GM19324 (cell line): ENCODE results near the gene TMEM187.

Experiments
- ATAC-seq: cut with Tn5 transposase; IDR thresholded peaks from one replicate; pipeline ENCODE4 v1.9.1; 2021; ENCODE audit warnings: mild to moderate bottlenecking, moderate library complexity; ENCODE audit not compliant: unreplicated experiment, low FRiP score

The TMEM187 gene

DNA sequence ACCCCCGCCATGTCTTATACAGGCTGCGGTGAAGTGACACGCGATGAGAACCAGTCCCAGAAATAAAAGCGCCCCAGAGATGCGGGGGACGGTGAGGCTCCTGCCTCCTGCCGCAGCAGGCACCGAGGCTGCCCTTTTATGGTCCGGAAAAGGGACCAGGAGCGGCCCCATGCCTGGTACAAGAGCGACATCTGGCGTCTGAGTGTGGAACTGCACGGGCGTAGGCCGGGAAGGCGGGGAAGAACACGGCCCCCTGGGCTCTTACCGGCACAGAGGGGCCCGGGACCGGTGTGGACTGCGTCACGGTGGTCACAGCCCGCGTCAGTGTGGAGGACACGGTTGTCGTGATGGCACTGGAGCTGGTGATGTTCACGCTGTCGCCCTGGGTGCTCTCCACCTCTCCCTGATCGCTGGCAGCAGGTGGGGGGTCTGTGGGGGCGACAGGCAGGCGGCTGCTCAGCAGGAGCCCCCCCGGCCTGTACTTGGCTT lies 19.2 kb upstream of the TMEM187 start:
- no peak for ATAC-seq

DNA sequence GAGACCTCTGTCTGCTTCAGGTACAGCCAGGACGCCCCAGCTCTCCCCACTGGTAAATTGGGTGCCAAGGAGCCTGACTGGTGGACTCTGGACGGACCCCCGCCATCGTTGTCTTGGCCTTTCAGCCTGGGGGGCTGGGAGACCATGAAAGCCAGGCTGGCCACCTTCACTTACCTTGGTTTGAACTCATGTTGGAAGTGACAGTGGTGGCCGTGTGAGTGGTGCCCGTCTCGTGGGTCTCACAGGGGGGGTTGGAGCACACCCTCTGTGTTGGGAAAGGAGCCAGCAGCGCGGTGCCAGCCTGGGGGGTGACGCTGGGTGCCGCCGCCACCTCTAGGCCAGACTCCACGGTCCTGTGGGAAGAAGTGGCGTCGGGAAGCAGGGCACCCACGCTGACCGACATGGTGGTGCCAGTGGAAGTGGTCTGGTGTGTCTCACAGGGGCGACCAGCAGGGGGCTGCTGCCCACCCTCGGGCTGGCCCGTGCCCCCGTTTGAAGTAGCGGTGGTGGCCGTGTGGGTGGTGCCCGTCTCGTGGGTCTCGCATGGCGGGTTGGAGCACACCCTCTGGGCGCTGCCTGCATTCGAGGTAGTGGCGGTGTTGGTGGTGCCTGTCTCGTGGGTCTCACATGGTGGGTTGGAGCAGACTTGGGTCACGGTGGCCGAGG lies 18.5 kb upstream of the TMEM187 start:
- ATAC-seq: no peak

DNA sequence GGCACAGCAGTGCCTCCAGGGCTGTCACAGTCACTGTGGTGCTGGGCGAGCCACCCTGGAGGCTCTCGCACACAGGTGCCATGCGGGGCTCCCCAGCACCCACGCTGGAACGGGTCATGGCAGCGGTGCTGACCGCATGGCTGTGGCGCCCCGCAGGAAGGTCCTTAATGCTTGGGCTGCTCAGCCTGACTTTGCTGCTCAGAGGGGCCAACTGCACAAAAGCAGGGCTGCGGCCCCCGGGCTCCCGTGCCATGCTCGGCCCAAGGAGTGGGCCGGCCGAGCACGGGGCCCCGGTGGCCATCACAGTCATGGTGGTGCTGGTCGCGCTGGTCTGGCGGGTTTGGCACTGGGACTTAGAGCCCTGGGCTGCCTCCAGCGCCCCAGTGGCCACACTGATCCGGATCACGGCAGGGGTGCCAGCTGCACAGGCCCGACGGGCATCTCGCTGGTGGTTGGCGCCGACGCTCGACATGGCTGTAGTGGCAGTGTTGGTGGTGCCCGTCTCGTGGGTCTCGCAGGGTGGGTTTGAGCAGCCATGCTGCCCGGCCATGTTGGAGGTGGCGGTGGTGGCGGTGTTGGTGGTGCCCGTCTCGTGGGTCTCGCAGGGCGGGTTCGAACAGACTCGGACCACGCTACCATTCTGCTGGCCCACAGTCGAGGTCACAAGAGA lies 17.9 kb upstream of the TMEM187 start:
- no peak for ATAC-seq

DNA sequence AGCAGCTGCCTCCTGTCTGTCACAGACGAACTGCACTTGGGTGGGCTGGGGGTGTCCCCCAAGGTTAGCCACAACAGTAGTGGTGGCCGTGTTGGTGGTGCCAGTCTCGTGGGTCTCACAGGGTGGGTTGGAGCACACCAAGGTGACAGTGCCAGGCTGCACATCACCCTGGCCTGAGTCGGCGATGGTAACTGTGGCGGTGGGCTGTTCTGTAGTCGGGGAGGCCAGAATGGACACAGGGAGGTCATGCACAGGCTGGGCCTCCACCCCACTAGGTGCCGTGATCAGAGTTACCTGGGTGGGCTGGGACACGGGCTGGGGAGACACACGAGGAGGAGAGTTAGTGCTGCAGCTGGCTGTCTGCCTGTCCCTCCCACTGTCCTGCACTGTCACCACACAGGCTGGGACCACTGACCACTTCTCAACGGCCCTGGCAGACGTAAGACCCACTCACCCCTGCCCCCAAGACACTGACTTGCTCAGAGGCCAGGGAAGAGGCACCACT lies 17.3 kb upstream of the TMEM187 start:
- ATAC-seq: no peak

DNA sequence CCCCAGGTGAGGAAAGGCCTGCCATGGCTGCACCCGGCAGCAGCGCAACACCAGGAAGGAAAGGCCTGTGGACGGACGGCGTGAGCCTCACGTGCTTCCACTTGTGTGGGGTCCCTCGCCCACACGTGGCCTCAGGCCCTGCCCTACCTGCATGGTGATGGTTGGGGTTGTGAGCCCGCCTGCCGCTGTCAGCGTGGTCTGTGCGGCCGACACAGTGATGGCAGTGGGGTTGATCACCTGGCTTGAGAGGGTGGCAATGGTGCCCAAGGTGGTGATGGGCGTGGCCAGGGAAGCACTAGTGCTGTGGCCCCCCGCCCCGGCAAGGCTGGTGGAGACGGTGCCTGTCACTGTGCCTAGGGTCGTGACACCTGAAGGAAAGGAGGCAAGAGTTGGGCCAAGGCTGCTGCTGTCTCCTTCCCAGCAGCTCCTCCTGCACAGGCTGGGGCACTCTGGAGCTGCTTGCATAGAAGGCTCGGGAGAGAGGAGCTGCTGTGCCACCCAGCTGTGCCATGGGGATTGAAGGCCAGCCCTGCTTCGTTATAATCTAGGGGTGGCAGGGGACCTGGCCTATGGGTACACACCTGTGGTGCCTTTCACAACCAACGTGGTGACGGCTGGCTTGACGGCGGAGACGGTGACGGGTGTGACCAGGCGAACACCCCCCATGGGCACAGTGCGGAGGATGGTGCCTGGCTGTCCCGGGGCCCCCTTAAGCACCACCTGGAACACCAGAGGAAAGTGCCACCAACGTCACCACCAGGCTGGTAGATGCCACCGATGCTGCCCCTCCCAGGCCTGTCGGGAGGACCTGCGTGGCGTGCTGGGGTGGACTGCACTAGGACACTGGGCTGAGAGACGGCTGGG lies 16.3 kb upstream of the TMEM187 start:
- no peak for ATAC-seq

DNA sequence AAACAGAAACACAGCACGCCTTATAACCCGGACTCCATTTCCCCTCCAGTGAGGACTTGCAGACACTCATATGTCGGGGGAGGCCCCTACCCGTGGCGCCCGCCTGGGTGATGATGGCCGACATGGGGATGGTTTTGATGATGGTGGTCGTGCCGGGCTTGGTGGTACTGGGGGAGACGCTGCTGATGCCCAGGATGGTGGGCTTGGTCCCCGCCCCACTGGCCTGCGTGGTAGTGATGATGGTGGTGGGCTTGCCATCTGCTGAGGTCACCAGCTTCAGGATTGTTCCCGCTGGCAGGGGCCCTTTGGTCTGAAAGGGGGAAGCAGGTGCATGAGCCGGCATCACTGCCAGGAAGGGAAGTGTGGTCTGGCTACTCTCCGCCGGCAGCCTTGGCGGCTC lies 15.3 kb upstream of the TMEM187 start:
- ATAC-seq: no peak

DNA sequence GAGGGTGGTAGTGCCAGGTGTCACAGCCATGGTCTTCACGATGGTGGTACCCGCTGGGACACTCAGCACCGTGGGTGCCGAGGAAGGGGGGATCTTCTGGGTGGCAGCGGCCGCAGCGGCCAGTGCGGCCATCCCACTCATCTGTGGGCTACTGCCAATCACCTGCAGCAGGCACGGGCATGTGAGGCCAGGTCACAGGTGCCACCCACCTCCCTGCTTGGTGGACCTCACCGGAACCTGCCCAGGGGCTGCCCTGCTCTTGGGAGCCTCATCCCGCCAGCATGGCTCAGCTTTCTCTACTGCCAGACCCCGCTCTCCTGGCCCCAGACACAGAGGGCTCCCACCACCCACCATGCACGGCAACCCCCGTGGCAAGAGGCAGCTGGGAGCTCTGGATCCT lies 13.9 kb upstream of the TMEM187 start:
- no peak for ATAC-seq

DNA sequence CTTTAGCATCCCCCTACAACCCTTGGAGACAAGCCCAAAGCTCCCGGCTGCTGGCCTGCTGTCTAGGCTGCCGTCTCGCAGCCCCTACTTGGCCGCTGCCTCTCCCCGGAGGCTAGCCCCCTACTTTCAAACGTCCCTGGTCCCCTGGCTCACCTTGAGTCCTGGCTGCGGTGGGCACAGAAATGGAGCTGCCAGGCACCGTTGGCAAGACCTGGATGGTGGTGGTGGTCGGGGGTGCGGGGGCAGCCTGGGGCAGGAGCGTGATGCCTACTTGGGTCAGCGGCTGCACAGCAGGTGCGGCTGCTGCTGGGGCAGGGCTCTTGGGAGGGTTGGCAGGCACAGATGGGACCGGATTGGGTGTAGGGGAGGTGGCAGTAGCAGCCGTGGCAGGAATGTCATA lies 12.9 kb upstream of the TMEM187 start:
- no peak for ATAC-seq

DNA sequence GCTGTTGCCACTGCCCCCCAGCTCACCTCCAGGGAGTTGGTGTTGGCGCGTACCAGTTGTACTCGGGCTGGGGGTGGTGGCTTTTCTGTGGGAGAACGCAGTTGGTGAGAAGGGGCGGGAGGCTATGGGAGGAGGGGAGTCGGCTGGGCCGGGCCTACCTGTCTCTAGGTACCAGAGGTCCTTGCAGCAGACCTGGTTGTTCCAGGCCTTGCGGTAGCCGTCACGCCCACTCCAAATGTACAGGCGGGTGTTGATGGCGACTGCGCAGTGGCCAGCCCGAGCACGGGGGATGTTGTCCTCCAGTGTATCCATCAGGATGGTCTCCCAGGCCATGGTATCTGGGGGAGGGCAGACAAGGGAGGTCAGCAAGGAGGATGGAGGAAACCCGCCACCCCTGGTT lies 12.5 kb upstream of the TMEM187 start:
- ATAC-seq: no peak

DNA sequence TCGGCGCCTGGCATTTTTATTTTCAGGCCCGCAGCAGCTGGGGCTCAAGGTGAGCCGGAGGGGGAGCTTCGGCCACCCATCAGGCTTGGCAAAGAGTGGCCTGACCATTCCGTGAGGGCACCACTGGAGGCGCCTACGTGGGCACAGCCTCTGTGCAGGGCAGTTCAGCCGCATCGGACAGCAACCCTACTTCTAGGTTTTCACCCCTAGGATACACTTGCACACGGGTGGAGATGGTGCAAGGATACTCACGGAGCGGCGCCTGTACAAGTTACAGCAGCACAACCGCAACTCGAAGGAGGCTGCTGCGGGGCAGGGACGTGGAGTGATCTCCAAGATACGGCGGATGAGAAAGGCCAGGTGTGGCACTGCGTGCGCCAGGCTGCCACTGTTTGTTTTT lies 11.8 kb upstream of the TMEM187 start:
- no peak for ATAC-seq

DNA sequence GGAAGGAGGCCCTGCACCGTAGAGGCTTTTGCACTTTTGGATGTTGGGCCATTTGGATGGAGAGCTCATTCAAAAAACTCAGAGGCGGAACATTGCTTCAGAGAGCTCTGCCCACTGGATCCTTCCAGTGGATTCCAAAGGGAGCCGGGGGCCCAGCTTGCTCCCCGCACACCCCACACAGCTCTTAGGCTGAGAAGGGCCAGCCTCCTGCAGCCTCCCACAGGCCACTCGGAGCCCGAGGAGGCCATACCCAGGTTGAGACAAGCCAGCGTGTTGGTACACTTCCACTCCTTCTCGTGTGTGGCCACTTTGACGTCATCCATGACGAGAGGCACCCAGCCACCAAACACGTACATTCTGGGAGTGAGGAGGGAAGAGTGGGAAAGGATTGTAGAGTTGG lies 11.3 kb upstream of the TMEM187 start:
- no peak for ATAC-seq

DNA sequence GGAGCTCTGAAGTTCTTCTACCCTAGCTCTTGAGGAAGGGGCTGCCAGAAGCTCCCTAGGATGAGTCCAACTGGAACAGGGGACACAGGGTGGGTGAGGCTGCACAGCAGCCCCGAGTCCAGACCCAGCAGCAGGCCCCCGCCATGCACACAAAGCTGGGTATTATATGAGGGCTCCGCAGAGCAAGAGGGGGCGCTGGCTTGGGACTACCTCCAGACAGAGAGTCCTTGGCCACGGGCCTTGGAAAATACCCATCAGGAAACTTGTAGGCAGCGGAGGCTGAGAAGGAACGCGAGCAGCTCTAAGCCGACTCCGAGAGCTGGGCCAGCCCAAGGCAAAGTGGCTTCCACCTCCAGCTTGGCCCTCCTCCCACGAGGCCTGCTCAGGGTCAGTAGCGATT lies 9.0 kb upstream of the TMEM187 start:
- ATAC-seq: no peak

DNA sequence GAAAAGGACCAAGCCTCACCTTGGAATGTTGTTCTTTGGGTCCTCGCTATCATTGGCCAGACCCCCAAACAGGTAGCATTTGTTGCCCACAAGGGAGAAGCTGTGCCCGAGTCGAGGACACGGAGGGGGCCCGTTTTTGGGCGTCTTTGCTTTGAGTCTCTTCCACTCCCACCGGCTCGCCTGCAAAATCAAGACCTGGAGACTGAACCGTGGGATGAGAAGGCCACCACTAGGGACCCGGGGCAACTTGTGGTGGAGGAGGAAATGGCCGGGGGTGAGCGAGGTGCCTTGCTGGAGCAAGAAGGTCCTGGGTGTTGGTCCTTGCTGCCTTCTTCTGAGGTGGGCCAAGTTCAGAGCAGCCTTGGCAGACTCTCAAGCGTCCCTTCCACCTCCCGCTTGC lies 8.4 kb upstream of the TMEM187 start:
- ATAC-seq: no peak

DNA sequence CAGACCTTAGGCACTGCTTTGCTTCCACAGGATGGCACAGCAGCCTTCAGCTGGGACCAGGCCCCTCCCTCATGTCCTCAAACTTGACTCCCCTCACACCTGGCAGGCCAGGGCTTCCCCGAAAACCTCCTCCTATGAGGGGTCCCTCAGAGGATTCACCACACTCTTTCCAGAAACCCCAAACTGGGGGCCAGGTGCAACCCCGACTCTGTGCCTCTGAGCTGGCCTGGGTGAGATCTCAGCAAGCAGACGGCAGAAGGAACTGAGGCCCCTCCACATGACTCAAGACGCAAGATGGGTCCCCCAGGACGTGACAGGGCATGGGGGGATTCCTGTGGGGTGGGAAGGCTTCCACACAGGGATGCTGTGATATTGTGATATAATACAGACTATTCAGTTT lies 7.1 kb upstream of the TMEM187 start:
- no peak for ATAC-seq

DNA sequence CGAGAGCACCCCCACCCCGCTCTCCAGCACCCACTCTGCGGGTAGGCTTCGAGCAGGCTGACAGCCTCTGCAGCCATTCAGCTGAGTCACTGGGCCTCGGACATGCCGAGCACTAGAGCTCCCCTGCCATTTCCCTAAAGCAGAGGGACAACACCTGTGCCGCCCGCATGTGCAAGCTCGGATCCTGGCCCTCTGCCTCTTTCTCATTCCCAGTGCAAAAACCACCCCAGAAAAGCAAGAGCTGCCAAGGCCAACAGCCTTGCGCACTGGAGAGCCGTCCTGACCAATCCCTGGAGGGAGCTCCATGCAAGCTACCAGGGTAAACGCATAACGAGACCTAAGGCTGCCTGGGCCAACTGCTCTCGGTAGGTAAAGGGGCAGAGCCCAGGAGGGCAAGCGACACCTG lies 6.3 kb upstream of the TMEM187 start:
- no peak for ATAC-seq

DNA sequence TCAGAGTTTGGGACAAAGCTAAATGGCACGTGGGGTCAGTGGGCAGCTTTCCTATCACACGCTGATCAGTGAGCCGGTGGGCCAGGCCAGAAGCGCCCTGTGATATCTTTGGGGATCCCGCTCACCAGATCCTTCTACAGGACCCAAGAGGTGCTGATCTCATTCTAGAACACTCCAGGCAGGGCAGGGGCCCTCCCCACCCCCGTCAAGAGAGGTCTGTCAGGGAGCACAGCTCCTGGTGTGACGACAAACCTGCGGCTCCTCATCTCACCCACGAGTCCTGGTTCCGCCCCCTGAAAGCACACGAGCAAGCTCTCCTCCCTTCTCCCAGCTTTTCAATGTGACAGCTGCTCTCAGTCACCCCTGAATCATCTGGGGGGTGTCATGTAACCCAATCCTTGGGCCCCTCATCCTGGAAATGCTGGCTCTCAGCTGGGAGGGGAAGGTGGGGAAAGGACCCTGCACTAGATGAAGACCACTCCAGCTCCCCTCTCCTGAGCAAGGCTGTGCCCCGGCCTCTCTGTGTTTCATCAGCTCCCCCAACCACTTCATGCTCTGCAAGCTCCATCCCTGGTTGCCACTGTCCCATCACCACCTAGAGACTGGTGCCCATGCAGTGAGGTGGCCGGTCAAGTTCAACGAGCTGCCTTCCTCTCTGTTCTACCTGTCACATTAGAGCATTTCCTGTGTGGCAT lies 5.6 kb upstream of the TMEM187 start:
- no peak for ATAC-seq

DNA sequence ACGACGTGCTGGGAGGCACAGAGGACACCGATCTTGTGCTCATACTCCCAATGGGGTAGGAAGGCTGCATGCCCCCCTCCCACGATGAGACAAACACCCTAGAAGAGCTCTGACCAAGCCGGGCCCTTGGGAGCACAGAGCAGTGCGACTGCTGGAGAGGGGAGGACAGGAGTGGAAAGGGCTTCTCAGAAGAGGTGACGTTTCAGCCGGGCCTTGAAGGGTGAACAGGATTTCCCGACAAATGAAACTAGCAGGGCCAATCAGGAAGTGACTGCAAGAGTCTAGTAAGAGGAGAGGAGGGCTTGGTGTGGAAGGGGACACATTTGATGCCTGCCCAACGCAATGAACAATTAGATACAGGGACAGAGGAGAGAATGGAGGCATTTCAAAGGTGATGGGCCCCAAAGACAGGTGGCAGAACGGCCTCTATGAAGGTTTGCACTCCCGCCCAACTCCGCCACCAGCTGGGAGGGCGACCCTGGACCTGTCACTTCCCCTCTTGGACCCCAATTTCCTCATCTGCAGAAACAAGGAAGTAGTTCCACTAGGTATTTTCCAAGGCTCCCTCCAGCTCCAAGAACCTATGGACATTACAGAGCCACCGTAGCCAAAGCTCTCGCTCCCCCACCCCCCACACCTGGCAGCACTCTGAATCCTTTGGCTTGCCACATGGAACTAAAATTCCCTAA lies 4.9 kb upstream of the TMEM187 start:
- no peak for ATAC-seq

DNA sequence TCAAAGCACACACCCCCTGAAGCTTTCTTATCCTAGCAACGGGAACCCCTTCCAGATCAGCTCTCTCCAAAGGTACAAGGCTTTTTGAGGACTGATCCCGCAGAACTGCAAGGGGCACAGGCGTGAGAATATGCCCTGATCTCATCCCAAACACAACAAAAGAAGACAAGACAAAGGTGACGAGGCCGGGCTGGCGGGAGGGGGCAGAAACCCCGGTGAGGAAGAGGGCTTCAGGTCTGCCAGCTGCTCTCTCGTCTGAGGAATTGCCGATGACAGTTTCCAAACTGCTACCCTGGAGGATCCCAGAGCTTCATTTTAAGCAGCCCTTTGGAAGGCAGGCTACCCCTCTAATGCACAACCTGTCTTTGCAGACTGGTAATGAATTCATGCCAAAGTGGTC lies 4.3 kb upstream of the TMEM187 start:
- no peak for ATAC-seq

DNA sequence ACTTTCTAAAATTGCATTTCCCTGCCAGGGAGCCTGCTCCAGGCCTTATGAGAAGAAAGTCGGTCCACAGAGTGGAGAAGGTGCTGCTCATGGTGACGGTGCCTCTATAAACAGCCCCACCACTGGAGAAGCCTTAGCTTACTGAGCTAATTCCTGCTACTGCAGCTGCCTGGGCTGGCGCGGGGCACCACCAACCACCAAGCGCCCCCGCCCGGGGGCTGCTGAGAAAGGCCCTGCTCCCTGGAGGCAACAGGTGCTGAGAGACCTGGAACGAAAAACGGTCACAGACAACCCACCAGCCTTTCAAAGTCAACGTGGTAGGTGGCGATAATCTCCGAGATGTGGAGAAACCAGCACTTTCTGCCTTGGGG lies 3.8 kb upstream of the TMEM187 start:
- no peak for ATAC-seq
